Peyer's patch (tissue), 4 donors: ENCODE measurements around the gene PTPRR.

Experiments used
- CTCF ChIP-seq, 6 experiments: fragments of 450-650 bp in 4 of 6; fragments of 200-600 bp in 2 of 6; sonication (generic) in 1 of 6; IDR thresholded peaks; one replicate each; pipeline ENCODE4 v1.5.1; 2017 to 2019; ENCODE audit warnings: antibody characterized with exemption in 6 of 6, mild to moderate bottlenecking in 3 of 6, moderate library complexity in 1 of 6
- POLR2A ChIP-seq, 2 donors: fragments of 450-650 bp; IDR thresholded peaks; one replicate each; pipeline ENCODE4 v1.5.1; 2017; ENCODE audit warnings: antibody characterized with exemption in 2 of 2, mild to moderate bottlenecking in 2 of 2, moderate library complexity in 2 of 2

- no peak for TF ChIP-seq CTCF (IDR thresholded peaks at IDR 0.05)
- no peak for TF ChIP-seq POLR2A (IDR thresholded peaks at IDR 0.05)
These were observed 126.4 kb downstream of the PTPRR start for GRCh38 chr12:70794131-70794530.
